HG03097 (cell line): ENCODE measurements around the gene RTN3.
"Not testable (repeated sequence)": the region's sequence is repeated elsewhere in the genome, so short reads cannot be mapped to it uniquely, and the experiment has no call there.

ENCODE experiments used
- ATAC-seq: cut with Tn5 transposase; IDR thresholded peaks from one replicate; pipeline ENCODE4 v1.9.1; 2021; ENCODE audit not compliant: unreplicated experiment, low FRiP score

Gene RTN3

GRCh38 chr11:63680834-63681320 is 423 bp upstream of the RTN3 start:
- peak; percentile 2 for ATAC-seq

- peak; percentile 4 for ATAC-seq
Measured at GRCh38 chr11:63682066-63683021, 1.0 kb downstream of the RTN3 start.

GRCh38 chr11:63683133-63683991 is 2.1 kb downstream of the RTN3 start:
- ATAC-seq: no peak

- not testable (repeated sequence) for ATAC-seq
Measured at GRCh38 chr11:63685158-63685721, 3.9 kb downstream of the RTN3 start.

GRCh38 chr11:63686926-63687325 is 5.6 kb downstream of the RTN3 start:
- ATAC-seq: no peak

GRCh38 chr11:63687845-63688244 is 6.5 kb downstream of the RTN3 start:
- no peak for ATAC-seq

GRCh38 chr11:63694596-63694995 is 13.3 kb downstream of the RTN3 start:
- no peak for ATAC-seq

GRCh38 chr11:63698976-63699733 is 17.9 kb downstream of the RTN3 start:
- no peak for ATAC-seq

- no peak for ATAC-seq
Measured at GRCh38 chr11:63699896-63700295, 18.6 kb downstream of the RTN3 start.

GRCh38 chr11:63705526-63705925 is 24.2 kb downstream of the RTN3 start:
- ATAC-seq: no peak

GRCh38 chr11:63708764-63709163 is 27.5 kb downstream of the RTN3 start:
- ATAC-seq: no peak

- ATAC-seq: no peak
Measured at GRCh38 chr11:63709336-63709884, 28.1 kb downstream of the RTN3 start.

GRCh38 chr11:63710476-63711217 is 29.3 kb downstream of the RTN3 start:
- no peak for ATAC-seq

GRCh38 chr11:63711838-63712237 is 30.5 kb downstream of the RTN3 start:
- no peak for ATAC-seq

- ATAC-seq: no peak
Measured at GRCh38 chr11:63713766-63714165, 32.5 kb downstream of the RTN3 start.

- no peak for ATAC-seq
Measured at GRCh38 chr11:63716046-63716445, 34.7 kb downstream of the RTN3 start.

GRCh38 chr11:63719001-63719400 is 37.7 kb downstream of the RTN3 start:
- ATAC-seq: no peak

GRCh38 chr11:63719987-63720386 is 38.7 kb downstream of the RTN3 start:
- ATAC-seq: no peak

GRCh38 chr11:63720611-63721010 is 39.3 kb downstream of the RTN3 start:
- ATAC-seq: no peak
